ENCODE data around the gene SORCS2. TPM values are rescaled to one million over a fixed set of nuclear protein-coding genes. Genes with fewer than 3 reads are reported as not detected.

SORCS2 gene
- total RNA-seq, 2 donors from 2014 or later, result 0.54 to 0.74 TPM

GRCh38 chr4:7519638-7520376 lies 327.5 kb downstream of the SORCS2 start:
- no peak for DNase-seq
- Histone ChIP-seq H3K9me3 (no peaks in the 10 kb centered on the region), H3K27me3 (no peaks in the 10 kb centered on the region)

DNA sequence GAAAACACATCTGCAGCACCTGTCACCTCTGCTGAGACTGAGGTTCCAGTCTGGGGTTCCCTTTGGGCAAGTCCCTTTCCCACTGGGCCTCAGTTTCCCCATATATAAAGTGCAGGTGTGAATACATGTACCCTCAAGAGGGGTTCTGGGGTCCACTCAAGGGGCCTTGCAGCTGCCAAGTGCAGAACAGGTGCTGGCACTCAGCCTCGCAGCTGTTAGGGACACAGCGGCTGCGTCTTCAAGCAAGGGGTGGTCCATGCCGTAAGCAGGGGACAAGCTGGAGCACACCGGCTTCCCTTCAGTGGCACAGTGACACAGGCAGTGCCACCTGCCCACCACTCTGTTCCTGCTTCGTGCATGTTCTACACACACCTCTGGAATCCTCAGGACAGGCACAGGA lies 329.3 kb downstream of the SORCS2 start:
- Histone ChIP-seq H3K4me3 (no peak overlapping the region), H3K4me1 (no peaks in the 10 kb centered on the region), H3K27me3 (no peaks in the 10 kb centered on the region), H3K9ac (ENCODE audit: low read depth in 2 of 2, low read length in 2 of 2) (no peak overlapping the region), H3K9me3 (no peaks in the 10 kb centered on the region), H3K27ac (no peak overlapping the region), H3K36me3 (no peaks in the 10 kb centered on the region)
- no peak for DNase-seq
- no peak for TF ChIP-seq CTCF (IDR thresholded peaks at IDR 0.05)
- intact Hi-C loops (cut with DNase I), result no loop called here

More at GRCh38 chr4:7519638-7520376, 327.5 kb downstream of the SORCS2 start:
- no peaks in the 10 kb centered on the region for H3K36me3 ChIP-seq
- no peaks in the 10 kb centered on the region for H3K4me1 ChIP-seq
- intact Hi-C loops (cut with DNase I), result no loop called here
- H3K9ac ChIP-seq (ENCODE audit: low read depth in 2 of 2, low read length in 2 of 2), result no peak overlapping the region
- no peak overlapping the region for H3K4me3 ChIP-seq
- no peak for TF ChIP-seq CTCF (IDR thresholded peaks at IDR 0.05)
- H3K27ac ChIP-seq, result no peak overlapping the region

- DNase-seq, result no peak
- H3K36me3 ChIP-seq, result no peaks in the 10 kb centered on the region
- no peak for TF ChIP-seq CTCF (IDR thresholded peaks at IDR 0.05)
- no peak overlapping the region for H3K27ac ChIP-seq
- H3K27me3 ChIP-seq, result no peaks in the 10 kb centered on the region
- H3K9me3 ChIP-seq, result no peaks in the 10 kb centered on the region
- no peaks in the 10 kb centered on the region for H3K4me1 ChIP-seq
- intact Hi-C loops (cut with DNase I), result no loop called here
- no peak overlapping the region for H3K9ac ChIP-seq (ENCODE audit: low read depth in 2 of 2, low read length in 2 of 2)
- H3K4me3 ChIP-seq, result no peak overlapping the region
Observed at GRCh38 chr4:7522452-7523220, 330.3 kb downstream of the SORCS2 start.

DNA sequence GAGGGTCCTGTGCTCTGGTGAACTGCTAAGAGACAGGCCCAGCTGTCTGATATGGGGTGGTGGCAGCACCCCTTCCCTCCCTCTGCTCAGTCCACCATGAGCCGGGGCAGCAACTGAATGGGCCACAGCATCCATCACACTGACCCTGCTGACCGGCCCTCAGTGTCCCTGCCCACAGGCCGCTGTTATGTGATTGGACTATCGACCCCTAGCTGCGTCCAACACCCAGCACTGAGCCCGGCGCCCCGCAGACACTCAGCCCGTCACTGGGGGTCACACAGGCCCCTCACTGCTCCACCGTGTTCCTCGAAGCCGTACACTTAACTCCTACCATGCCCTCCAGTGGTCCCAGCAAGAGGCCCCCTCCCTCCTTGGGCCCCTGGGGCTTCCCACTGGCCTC lies 331.2 kb downstream of the SORCS2 start:
- intact Hi-C loops (cut with DNase I), result no loop called here
- Histone ChIP-seq H3K9me3 (no peaks in the 10 kb centered on the region), H3K9ac (ENCODE audit: low read depth in 2 of 2, low read length in 2 of 2) (no peak overlapping the region), H3K4me3 (no peak overlapping the region), H3K36me3 (no peaks in the 10 kb centered on the region), H3K27me3 (no peaks in the 10 kb centered on the region), H3K4me1 (no peaks in the 10 kb centered on the region), H3K27ac (no peak overlapping the region)
- no peak for TF ChIP-seq CTCF (IDR thresholded peaks at IDR 0.05)
- DNase-seq, result no peak

GRCh38 chr4:7524064-7524682 lies 331.8 kb downstream of the SORCS2 start:
- intact Hi-C loops (cut with DNase I), result no loop called here
- H3K36me3 ChIP-seq, result no peaks in the 10 kb centered on the region
- no peaks in the 10 kb centered on the region for H3K9me3 ChIP-seq
- no peak overlapping the region for H3K4me3 ChIP-seq
- H3K27me3 ChIP-seq, result no peaks in the 10 kb centered on the region
- H3K27ac ChIP-seq, result no peak overlapping the region
- no peak for TF ChIP-seq CTCF (IDR thresholded peaks at IDR 0.05)
- DNase-seq, result no peak
- H3K9ac ChIP-seq (ENCODE audit: low read depth in 2 of 2, low read length in 2 of 2), result no peak overlapping the region
- H3K4me1 ChIP-seq, result no peaks in the 10 kb centered on the region
